Esophagus muscularis mucosa (tissue), 3 donors: ENCODE results near the gene PLEKHS1.

ENCODE experiments used
- POLR2AphosphoS5 ChIP-seq, 2 donors: sonication (generic); formaldehyde crosslinking; IDR thresholded peaks; one replicate each; pipeline ENCODE4 v1.6.1; 2017; ENCODE audit warnings: antibody characterized with exemption in 2 of 2
- TF ChIP-seq, protein P1 (sequence below), 3 experiments: fragments of 200-600 bp in 2 of 3; fragments of 450-650 bp in 1 of 3; sonication (generic) in 2 of 3; IDR thresholded peaks; one replicate each; pipeline ENCODE4 v1.5.1; 2017 to 2019; ENCODE audit warnings: antibody characterized with exemption in 3 of 3, mild to moderate bottlenecking in 2 of 3, moderate library complexity in 1 of 3

DNA sequence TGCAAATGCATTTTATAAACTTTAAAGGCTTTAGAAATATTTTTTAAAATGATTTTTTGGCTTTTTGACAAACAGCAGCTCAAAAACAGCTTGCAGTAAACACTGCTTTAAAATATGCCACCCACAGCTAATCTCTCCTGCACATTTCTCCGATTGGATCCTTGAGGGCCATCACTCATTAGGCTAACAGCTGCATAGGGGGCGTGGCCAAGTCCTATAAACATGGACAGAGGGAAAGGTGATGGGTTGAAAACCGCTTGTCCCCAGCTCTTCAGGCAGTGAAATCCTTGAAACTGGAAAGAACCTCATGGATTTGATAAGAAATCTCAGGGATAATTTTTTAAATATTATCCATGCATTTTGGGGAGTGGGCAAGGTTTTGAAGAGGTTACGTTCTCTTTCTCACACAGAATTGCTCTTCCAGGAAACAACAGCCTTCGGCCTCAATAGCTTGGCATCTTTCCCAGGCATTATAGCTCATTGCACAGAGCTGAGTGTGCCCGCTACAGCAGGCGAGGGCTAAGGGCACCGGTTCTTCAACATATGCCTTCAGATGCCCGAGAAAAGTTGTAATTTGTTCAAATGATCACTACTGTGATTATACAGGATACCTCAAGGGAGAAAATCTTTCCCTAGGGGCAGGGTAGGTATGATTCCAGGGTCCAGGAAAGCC lies 1.7 kb downstream of the PLEKHS1 start:
- TF ChIP-seq, protein P1, sequence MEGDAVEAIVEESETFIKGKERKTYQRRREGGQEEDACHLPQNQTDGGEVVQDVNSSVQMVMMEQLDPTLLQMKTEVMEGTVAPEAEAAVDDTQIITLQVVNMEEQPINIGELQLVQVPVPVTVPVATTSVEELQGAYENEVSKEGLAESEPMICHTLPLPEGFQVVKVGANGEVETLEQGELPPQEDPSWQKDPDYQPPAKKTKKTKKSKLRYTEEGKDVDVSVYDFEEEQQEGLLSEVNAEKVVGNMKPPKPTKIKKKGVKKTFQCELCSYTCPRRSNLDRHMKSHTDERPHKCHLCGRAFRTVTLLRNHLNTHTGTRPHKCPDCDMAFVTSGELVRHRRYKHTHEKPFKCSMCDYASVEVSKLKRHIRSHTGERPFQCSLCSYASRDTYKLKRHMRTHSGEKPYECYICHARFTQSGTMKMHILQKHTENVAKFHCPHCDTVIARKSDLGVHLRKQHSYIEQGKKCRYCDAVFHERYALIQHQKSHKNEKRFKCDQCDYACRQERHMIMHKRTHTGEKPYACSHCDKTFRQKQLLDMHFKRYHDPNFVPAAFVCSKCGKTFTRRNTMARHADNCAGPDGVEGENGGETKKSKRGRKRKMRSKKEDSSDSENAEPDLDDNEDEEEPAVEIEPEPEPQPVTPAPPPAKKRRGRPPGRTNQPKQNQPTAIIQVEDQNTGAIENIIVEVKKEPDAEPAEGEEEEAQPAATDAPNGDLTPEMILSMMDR (IDR thresholded peaks at IDR 0.05): no peak
- TF ChIP-seq POLR2AphosphoS5 (IDR thresholded peaks at IDR 0.05): no peak
